GM13976 (cell line): ENCODE data around the gene ERBB4.

Experiments
- DNase-seq: peaks from one replicate; pipeline ENCODE4 v3.0.0; 2012; ENCODE audit warnings: low spot score
- CTCF ChIP-seq: IDR thresholded peaks from 2 replicates; pipeline ENCODE4 v1.5.1; 2012; ENCODE audit warnings: borderline replicate concordance, mild to moderate bottlenecking; ENCODE audit not compliant: insufficient read depth; ENCODE audit errors: extremely low read depth, missing control alignments, control extremely low read depth
- in situ Hi-C: fragments of 300-500 bp; cut with MboI; formaldehyde crosslinking; loops from one replicate; pipeline ENCODE4 v1.12.0; 2022; ENCODE audit warnings: low sequenced_read_pairs, mixed read lengths, inconsistent platforms; ENCODE audit not compliant: unreplicated experiment

Gene ERBB4

GRCh38 chr2:211397764-211398163 is 1140.8 kb downstream of the ERBB4 start:
- in situ Hi-C loops = no loop called here
- no peak for DNase-seq
- TF ChIP-seq CTCF = no peak

- in situ Hi-C loops = no loop called here
- no peak for DNase-seq
- TF ChIP-seq CTCF = no peak
Measured at GRCh38 chr2:211396815-211397214, 1141.8 kb downstream of the ERBB4 start.

GRCh38 chr2:211391189-211391567 is 1147.4 kb downstream of the ERBB4 start:
- in situ Hi-C loops = no loop called here
- no peak for DNase-seq
- TF ChIP-seq CTCF = no peak

GRCh38 chr2:211390536-211391188 is 1147.9 kb downstream of the ERBB4 start:
- in situ Hi-C loops = no loop called here
- DNase-seq = no peak
- TF ChIP-seq CTCF = no peak

- TF ChIP-seq CTCF = no peak
Measured at GRCh38 chr2:211387734-211388133, 1150.9 kb downstream of the ERBB4 start.

GRCh38 chr2:211380041-211380440 is 1158.6 kb downstream of the ERBB4 start:
- no peak for TF ChIP-seq CTCF
- DNase-seq = no peak
- in situ Hi-C loops = no loop called here

More at GRCh38 chr2:211387734-211388133, 1150.9 kb downstream of the ERBB4 start:
- no peak for DNase-seq
- in situ Hi-C loops = no loop called here
